ENCODE measurements around the gene NOTCH4.

NOTCH4 gene

DNA sequence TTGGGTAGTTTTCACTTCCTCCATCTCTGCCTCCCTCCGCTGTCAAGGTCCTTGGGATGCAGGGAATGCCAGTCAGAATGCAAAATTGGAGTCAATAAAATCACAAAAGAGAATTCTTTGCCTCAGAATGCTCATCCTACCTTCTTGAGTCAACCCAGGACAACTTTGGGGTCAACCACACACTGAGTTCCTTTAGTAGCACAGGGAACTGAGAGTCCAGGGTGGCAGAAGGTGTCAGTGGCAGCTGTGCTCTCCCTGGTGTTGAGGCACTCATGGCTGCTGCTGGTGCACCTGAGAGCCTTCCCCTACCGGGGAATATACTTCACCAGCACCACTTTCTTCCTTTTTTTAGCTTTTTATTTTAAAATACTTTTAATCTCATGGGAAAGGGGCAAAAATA, 829 bp upstream of the NOTCH4 start:
- no peaks in the 10 kb centered on the region for H4K20me1 ChIP-seq (ENCODE audit: insufficient read depth, low read length, poor library complexity, severe bottlenecking)
- no peak overlapping the region for H2AFZ ChIP-seq (ENCODE audit: low read length)
- no peaks in the 10 kb centered on the region for H3K27me3 ChIP-seq (ENCODE audit: insufficient read depth, low read length, poor library complexity, severe bottlenecking)
- no peaks in the 10 kb centered on the region for H3K9me3 ChIP-seq (ENCODE audit: insufficient read depth, low read depth, low read length)
- H3K9me2 ChIP-seq (replicated peaks; ENCODE audit: low read depth, low read length), result no peaks in the 10 kb centered on the region
- TF ChIP-seq, protein P1, sequence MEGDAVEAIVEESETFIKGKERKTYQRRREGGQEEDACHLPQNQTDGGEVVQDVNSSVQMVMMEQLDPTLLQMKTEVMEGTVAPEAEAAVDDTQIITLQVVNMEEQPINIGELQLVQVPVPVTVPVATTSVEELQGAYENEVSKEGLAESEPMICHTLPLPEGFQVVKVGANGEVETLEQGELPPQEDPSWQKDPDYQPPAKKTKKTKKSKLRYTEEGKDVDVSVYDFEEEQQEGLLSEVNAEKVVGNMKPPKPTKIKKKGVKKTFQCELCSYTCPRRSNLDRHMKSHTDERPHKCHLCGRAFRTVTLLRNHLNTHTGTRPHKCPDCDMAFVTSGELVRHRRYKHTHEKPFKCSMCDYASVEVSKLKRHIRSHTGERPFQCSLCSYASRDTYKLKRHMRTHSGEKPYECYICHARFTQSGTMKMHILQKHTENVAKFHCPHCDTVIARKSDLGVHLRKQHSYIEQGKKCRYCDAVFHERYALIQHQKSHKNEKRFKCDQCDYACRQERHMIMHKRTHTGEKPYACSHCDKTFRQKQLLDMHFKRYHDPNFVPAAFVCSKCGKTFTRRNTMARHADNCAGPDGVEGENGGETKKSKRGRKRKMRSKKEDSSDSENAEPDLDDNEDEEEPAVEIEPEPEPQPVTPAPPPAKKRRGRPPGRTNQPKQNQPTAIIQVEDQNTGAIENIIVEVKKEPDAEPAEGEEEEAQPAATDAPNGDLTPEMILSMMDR (conservative IDR thresholded peaks at IDR 0.05; ENCODE audit: low read length), result no peak
- no peak for TF ChIP-seq EZH2phosphoT487 (IDR thresholded peaks at IDR 0.05; ENCODE audit: borderline replicate concordance)
- no peaks in the 10 kb centered on the region for H3K79me2 ChIP-seq (ENCODE audit: insufficient read depth, low read length)
- H3F3A ChIP-seq (ENCODE audit: low read depth), result no peaks in the 10 kb centered on the region
- H3K4me2 ChIP-seq (ENCODE audit: low read depth, low read length, poor library complexity, severe bottlenecking), result no peak overlapping the region
- H3K4me1 ChIP-seq (ENCODE audit: insufficient read depth, low read length, poor library complexity, severe bottlenecking), result peaks cover 5% of the 10 kb centered on the region
- H3K36me3 ChIP-seq (ENCODE audit: insufficient read depth, low read length), result no peaks in the 10 kb centered on the region
- no peak overlapping the region for H3K9ac ChIP-seq (ENCODE audit: low read depth, low read length, poor library complexity, severe bottlenecking)
- H3K4me3 ChIP-seq (ENCODE audit: low read length, poor library complexity, severe bottlenecking), result no peak overlapping the region

DNA sequence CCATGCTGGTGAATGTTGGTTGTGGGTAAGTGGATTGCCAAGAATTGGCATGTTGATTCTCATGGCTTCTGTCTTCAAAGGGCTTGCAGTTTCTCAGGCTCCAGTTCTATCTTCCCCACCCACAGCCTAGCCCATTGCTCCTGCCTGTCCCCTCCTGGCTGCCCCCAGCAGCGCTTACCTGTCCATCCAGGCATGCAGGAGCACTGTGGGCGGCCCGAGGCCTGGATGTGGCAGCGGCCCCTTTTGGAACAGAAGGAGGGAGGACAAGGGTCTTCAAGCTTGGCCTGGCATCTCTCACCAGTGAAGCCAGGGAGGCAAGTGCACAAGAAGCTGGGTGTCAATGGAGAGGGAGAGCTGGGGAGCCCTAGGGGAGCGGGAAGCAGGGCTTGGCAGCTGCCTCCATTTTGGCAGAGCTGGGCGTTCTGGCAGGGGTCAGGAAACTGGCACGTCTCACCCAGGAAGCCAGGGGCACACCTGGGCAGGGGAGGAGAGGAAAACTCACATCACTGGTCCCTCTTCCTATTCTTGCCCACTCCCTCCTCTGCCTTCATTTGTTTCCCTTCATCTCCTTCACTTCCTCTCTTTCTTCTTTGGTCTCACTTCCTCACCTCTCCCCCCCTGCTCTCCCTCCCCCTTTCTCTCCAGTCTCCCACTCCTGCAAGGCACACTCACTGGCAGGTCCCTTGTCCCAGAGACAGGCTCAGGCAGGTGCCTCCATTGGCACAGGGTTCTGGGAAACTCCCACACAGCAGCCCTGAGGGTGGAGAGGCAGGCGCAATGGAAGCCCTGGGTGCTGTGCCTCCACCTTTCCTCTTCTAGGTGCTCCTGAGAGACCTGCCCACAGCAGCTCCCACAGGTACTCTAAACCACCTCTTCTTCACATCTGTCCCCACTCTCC, 1.3 kb downstream of the NOTCH4 start:
- no peaks in the 10 kb centered on the region for H3K27me3 ChIP-seq (ENCODE audit: insufficient read depth, low read length, poor library complexity, severe bottlenecking)
- H3F3A ChIP-seq (ENCODE audit: low read depth), result no peaks in the 10 kb centered on the region
- TF ChIP-seq, protein P1 (conservative IDR thresholded peaks at IDR 0.05; ENCODE audit: low read length), result no peak
- no peak for TF ChIP-seq EZH2phosphoT487 (IDR thresholded peaks at IDR 0.05; ENCODE audit: borderline replicate concordance)
- H3K9ac ChIP-seq (ENCODE audit: low read depth, low read length, poor library complexity, severe bottlenecking), result no peak overlapping the region
- H4K20me1 ChIP-seq (ENCODE audit: insufficient read depth, low read length, poor library complexity, severe bottlenecking), result no peaks in the 10 kb centered on the region
- H3K4me2 ChIP-seq (ENCODE audit: low read depth, low read length, poor library complexity, severe bottlenecking), result no peak overlapping the region
- H3K9me2 ChIP-seq (replicated peaks; ENCODE audit: low read depth, low read length), result no peaks in the 10 kb centered on the region
- H3K4me1 ChIP-seq (ENCODE audit: insufficient read depth, low read length, poor library complexity, severe bottlenecking), result peaks cover 5% of the 10 kb centered on the region
- H3K79me2 ChIP-seq (ENCODE audit: insufficient read depth, low read length), result no peaks in the 10 kb centered on the region
- no peak overlapping the region for H3K4me3 ChIP-seq (ENCODE audit: low read length, poor library complexity, severe bottlenecking)
- no peaks in the 10 kb centered on the region for H3K36me3 ChIP-seq (ENCODE audit: insufficient read depth, low read length)
- H2AFZ ChIP-seq (ENCODE audit: low read length), result 0 out of 2 replicates have a peak overlapping the region, but pooled peaks have one; percentile 45
- no peaks in the 10 kb centered on the region for H3K9me3 ChIP-seq (ENCODE audit: insufficient read depth, low read depth, low read length)

GRCh38 chr6:32220021-32220420, 3.8 kb downstream of the NOTCH4 start:
- H4K20me1 ChIP-seq (ENCODE audit: insufficient read depth, low read length, poor library complexity, severe bottlenecking), result no peaks in the 10 kb centered on the region
- peaks cover 5% of the 10 kb centered on the region for H3K4me1 ChIP-seq (ENCODE audit: insufficient read depth, low read length, poor library complexity, severe bottlenecking)
- H2AFZ ChIP-seq (ENCODE audit: low read length), result no peak overlapping the region
- H3K9ac ChIP-seq (ENCODE audit: low read depth, low read length, poor library complexity, severe bottlenecking), result no peak overlapping the region
- no peaks in the 10 kb centered on the region for H3F3A ChIP-seq (ENCODE audit: low read depth)
- no peaks in the 10 kb centered on the region for H3K9me3 ChIP-seq (ENCODE audit: insufficient read depth, low read depth, low read length)
- no peak for TF ChIP-seq EZH2phosphoT487 (IDR thresholded peaks at IDR 0.05; ENCODE audit: borderline replicate concordance)
- TF ChIP-seq, protein P1 (conservative IDR thresholded peaks at IDR 0.05; ENCODE audit: low read length), result no peak
- H3K9me2 ChIP-seq (replicated peaks; ENCODE audit: low read depth, low read length), result no peaks in the 10 kb centered on the region
- no peaks in the 10 kb centered on the region for H3K36me3 ChIP-seq (ENCODE audit: insufficient read depth, low read length)
- H3K4me3 ChIP-seq (ENCODE audit: low read length, poor library complexity, severe bottlenecking), result no peak overlapping the region
- no peaks in the 10 kb centered on the region for H3K27me3 ChIP-seq (ENCODE audit: insufficient read depth, low read length, poor library complexity, severe bottlenecking)
- no peak overlapping the region for H3K4me2 ChIP-seq (ENCODE audit: low read depth, low read length, poor library complexity, severe bottlenecking)
- no peaks in the 10 kb centered on the region for H3K79me2 ChIP-seq (ENCODE audit: insufficient read depth, low read length)
